OCI-LY1 (cell line): Measurements from ENCODE around the gene KMO.

Source experiments
- H2AFZ ChIP-seq: fragments of 200-600 bp; sonication (generic), shearing (Covaris generic); 2 replicates; pipeline ENCODE4 v1.6.0; 2014; ENCODE audit warnings: antibody characterized with exemption, mild to moderate bottlenecking, low read length
- H3F3A ChIP-seq: fragments of 200-600 bp; sonication (generic), shearing (Covaris generic); 2 replicates; pipeline ENCODE4 v1.6.0; 2014; ENCODE audit warnings: mild to moderate bottlenecking, antibody characterized with exemption, low read length, moderate library complexity; ENCODE audit not compliant: insufficient read depth
- H3K27ac ChIP-seq: fragments of 200-600 bp; sonication (generic); 2 replicates; pipeline ENCODE4 v1.5.1; 2014; ENCODE audit warnings: low read length, mixed run types, mild to moderate bottlenecking, low read depth; ENCODE audit not compliant: poor library complexity, severe bottlenecking
- H3K27me3 ChIP-seq: fragments of 200-600 bp; sonication (generic); 2 replicates; pipeline ENCODE4 v1.6.0; 2014; ENCODE audit warnings: antibody characterized with exemption, mild to moderate bottlenecking, low read length, moderate library complexity; ENCODE audit not compliant: insufficient read depth
- H3K36me3 ChIP-seq: fragments of 200-600 bp; sonication (generic); 2 replicates; pipeline ENCODE4 v1.6.1; 2014; ENCODE audit warnings: mild to moderate bottlenecking, antibody characterized with exemption, low read length, moderate library complexity, mixed read lengths; ENCODE audit not compliant: insufficient read depth
- H3K4me1 ChIP-seq: fragments of 200-600 bp; sonication (generic); 2 replicates; pipeline ENCODE4 v1.5.1; 2014; ENCODE audit warnings: mild to moderate bottlenecking, low read length, moderate library complexity; ENCODE audit not compliant: insufficient read depth, severe bottlenecking
- H3K4me2 ChIP-seq: fragments of 200-600 bp; sonication (generic), shearing (Covaris generic); 2 replicates; pipeline ENCODE4 v1.6.1; 2014; ENCODE audit warnings: low read length
- H3K4me3 ChIP-seq: fragments of 200-600 bp; sonication (generic); 2 replicates; pipeline ENCODE4 v1.5.1; 2014; ENCODE audit warnings: low read length, low read depth, mild to moderate bottlenecking, mixed read lengths; ENCODE audit not compliant: poor library complexity, severe bottlenecking
- H3K79me2 ChIP-seq: fragments of 200-600 bp; shearing (Covaris generic); 2 replicates; pipeline ENCODE4 v1.6.1; 2016; ENCODE audit warnings: mixed run types, low read length, mixed read lengths; ENCODE audit not compliant: insufficient read depth
- H3K9ac ChIP-seq: fragments of 200-600 bp; sonication (generic), shearing (Covaris generic); 2 replicates; pipeline ENCODE4 v1.6.1; 2014; ENCODE audit warnings: mild to moderate bottlenecking, low read length, mixed read lengths
- H3K9me2 ChIP-seq: fragments of 200-600 bp; sonication (generic), shearing (Covaris generic); 2 replicates; pipeline ENCODE4 v1.6.1; 2014; ENCODE audit warnings: low read depth, mild to moderate bottlenecking, low read length, mixed read lengths
- H3K9me3 ChIP-seq: fragments of 200-600 bp; shearing (Covaris generic); 2 replicates; pipeline ENCODE4 v1.6.1; 2014; ENCODE audit warnings: low read length, mixed read lengths
- H4K20me1 ChIP-seq: fragments of 200-600 bp; sonication (generic), shearing (Covaris generic); 2 replicates; pipeline ENCODE4 v1.6.0; 2016; ENCODE audit warnings: mild to moderate bottlenecking, low read length; ENCODE audit not compliant: insufficient read depth
- EZH2 ChIP-seq: fragments of 200-600 bp; sonication (generic), shearing (Covaris generic); IDR thresholded peaks from 2 replicates; pipeline ENCODE4 v1.8.0; 2017; ENCODE audit warnings: borderline replicate concordance, mixed run types, mild to moderate bottlenecking, antibody characterized with exemption, low read length, moderate library complexity, mixed read lengths
- TF ChIP-seq, protein P1 (sequence below): fragments of 200-600 bp; sonication (generic), shearing (Covaris generic); IDR thresholded peaks from 2 replicates; pipeline ENCODE4 v1.5.1; 2017; ENCODE audit warnings: mild to moderate bottlenecking, antibody characterized with exemption, low read length, moderate library complexity, mixed read lengths

The KMO gene

DNA sequence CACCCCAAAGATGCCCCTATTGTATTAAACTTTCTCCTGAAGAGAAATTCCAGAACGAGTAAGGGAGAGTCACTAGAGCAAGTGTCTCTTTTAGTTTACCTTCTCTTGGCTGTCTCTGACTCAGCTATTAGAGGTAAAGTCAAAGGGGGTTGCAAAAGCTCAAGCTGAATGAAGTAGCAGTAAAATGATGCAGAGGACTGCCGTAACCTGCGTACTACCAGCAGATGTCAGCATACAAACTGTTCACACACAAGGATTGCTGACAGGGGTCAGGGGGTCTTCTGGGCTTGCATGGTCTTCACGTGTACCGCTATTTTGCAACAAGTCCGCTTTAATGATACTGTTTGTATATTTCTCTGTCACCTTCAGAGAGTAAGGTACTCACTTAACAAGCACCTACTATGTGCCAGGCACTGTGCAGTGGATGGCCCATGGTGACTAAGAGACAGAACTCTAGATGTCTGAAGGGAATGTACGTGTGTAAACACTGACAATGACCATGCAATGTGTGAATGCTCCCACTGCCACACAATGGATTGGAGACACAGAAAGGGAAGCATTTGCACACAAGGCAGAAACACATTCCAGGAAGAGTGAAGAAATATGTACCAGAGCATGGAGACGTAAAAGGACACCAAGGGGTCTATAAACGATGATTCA lies 73.1 kb downstream of the KMO start:
- Histone ChIP-seq H3K36me3 (no peaks in the 10 kb centered on the region), H3K4me1 (no peaks in the 10 kb centered on the region), H3K79me2 (no peaks in the 10 kb centered on the region), H3K27ac (no peak overlapping the region), H3K9me3 (no peaks in the 10 kb centered on the region), H3K4me3 (no peak overlapping the region), H3K27me3 (no peaks in the 10 kb centered on the region), H2AFZ (no peak overlapping the region), H4K20me1 (no peaks in the 10 kb centered on the region), H3K4me2 (no peak overlapping the region), H3K9ac (no peak overlapping the region), H3F3A (no peaks in the 10 kb centered on the region), H3K9me2 (no peaks in the 10 kb centered on the region)
- no peak for TF ChIP-seq EZH2
- TF ChIP-seq, protein P1, sequence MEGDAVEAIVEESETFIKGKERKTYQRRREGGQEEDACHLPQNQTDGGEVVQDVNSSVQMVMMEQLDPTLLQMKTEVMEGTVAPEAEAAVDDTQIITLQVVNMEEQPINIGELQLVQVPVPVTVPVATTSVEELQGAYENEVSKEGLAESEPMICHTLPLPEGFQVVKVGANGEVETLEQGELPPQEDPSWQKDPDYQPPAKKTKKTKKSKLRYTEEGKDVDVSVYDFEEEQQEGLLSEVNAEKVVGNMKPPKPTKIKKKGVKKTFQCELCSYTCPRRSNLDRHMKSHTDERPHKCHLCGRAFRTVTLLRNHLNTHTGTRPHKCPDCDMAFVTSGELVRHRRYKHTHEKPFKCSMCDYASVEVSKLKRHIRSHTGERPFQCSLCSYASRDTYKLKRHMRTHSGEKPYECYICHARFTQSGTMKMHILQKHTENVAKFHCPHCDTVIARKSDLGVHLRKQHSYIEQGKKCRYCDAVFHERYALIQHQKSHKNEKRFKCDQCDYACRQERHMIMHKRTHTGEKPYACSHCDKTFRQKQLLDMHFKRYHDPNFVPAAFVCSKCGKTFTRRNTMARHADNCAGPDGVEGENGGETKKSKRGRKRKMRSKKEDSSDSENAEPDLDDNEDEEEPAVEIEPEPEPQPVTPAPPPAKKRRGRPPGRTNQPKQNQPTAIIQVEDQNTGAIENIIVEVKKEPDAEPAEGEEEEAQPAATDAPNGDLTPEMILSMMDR, result peak; percentile 62

- Histone ChIP-seq H3K79me2 (no peaks in the 10 kb centered on the region), H4K20me1 (no peaks in the 10 kb centered on the region), H2AFZ (no peak overlapping the region), H3F3A (no peaks in the 10 kb centered on the region), H3K27me3 (no peaks in the 10 kb centered on the region), H3K4me2 (no peak overlapping the region), H3K9ac (no peak overlapping the region), H3K27ac (no peak overlapping the region), H3K36me3 (no peaks in the 10 kb centered on the region), H3K4me3 (no peak overlapping the region), H3K4me1 (no peaks in the 10 kb centered on the region), H3K9me3 (no peaks in the 10 kb centered on the region), H3K9me2 (no peaks in the 10 kb centered on the region)
- TF ChIP-seq, protein P1, result no peak
- no peak for TF ChIP-seq EZH2
Measured at GRCh38 chr1:241606544-241606943, 74.4 kb downstream of the KMO start.

DNA sequence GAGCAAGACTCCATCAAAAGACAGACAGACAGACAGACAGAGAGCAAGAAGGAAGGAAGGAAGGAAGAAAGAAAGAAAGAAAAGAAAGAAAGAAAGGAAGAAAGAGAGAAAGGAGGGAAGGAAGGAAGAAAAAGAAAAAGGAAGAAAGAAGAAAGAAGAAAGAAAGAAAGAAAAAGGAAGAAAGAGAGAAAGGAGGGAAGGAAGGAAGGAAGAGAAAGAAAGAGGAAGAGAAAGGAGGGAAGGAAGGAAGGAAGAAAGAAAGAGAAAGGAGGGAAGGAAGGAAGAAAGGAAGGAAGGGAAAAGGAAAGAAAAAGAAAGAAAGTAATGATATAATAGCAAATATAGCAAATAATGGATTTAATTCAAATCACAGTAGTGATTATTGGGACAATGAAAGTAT lies 75.3 kb downstream of the KMO start:
- no peak overlapping the region for H3K27ac ChIP-seq
- H3K9me2 ChIP-seq, result no peaks in the 10 kb centered on the region
- no peak overlapping the region for H2AFZ ChIP-seq
- no peaks in the 10 kb centered on the region for H3F3A ChIP-seq
- no peaks in the 10 kb centered on the region for H3K79me2 ChIP-seq
- H3K9ac ChIP-seq, result no peak overlapping the region
- no peak overlapping the region for H3K4me3 ChIP-seq
- no peaks in the 10 kb centered on the region for H3K27me3 ChIP-seq
- H3K36me3 ChIP-seq, result no peaks in the 10 kb centered on the region
- TF ChIP-seq, protein P1, result no peak
- no peak for TF ChIP-seq EZH2
- no peaks in the 10 kb centered on the region for H3K9me3 ChIP-seq
- no peaks in the 10 kb centered on the region for H3K4me1 ChIP-seq
- no peak overlapping the region for H3K4me2 ChIP-seq
- H4K20me1 ChIP-seq, result no peaks in the 10 kb centered on the region
